Astrocyte (in vitro differentiated cells and primary cell): Measurements from ENCODE around the gene GNA14.

Experiments
- EZH2 ChIP-seq: IDR thresholded peaks from 2 replicates; pipeline ENCODE4 v1.6.1; 2012; ENCODE audit warnings: mild to moderate bottlenecking, low read length, inconsistent platforms; ENCODE audit not compliant: insufficient read depth
- TF ChIP-seq, protein P1 (sequence below): IDR thresholded peaks from 2 replicates; pipeline ENCODE4 v1.5.1; 2011; ENCODE audit warnings: low read depth, mild to moderate bottlenecking, inconsistent platforms, low read length, moderate library complexity; ENCODE audit not compliant: insufficient read depth

GRCh38 chr9:77534376-77535057 lies 113.6 kb downstream of the GNA14 start:
- TF ChIP-seq, protein P1, sequence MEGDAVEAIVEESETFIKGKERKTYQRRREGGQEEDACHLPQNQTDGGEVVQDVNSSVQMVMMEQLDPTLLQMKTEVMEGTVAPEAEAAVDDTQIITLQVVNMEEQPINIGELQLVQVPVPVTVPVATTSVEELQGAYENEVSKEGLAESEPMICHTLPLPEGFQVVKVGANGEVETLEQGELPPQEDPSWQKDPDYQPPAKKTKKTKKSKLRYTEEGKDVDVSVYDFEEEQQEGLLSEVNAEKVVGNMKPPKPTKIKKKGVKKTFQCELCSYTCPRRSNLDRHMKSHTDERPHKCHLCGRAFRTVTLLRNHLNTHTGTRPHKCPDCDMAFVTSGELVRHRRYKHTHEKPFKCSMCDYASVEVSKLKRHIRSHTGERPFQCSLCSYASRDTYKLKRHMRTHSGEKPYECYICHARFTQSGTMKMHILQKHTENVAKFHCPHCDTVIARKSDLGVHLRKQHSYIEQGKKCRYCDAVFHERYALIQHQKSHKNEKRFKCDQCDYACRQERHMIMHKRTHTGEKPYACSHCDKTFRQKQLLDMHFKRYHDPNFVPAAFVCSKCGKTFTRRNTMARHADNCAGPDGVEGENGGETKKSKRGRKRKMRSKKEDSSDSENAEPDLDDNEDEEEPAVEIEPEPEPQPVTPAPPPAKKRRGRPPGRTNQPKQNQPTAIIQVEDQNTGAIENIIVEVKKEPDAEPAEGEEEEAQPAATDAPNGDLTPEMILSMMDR: no peak
- TF ChIP-seq EZH2: no peak
